K562 (cell line): Measurements from ENCODE around the gene IFT81. TPM values are rescaled to one million over a fixed set of nuclear protein-coding genes. Genes with fewer than 3 reads are reported as not detected.
A peak's percentile ranks its signal among the peaks of the same experiment; 100 is the strongest.

Experiments
- ATF7 ChIP-seq: fragments of 450-650 bp; IDR thresholded peaks from 2 replicates; pipeline ENCODE4 v1.7.1; 2014; ENCODE audit warnings: mild to moderate bottlenecking, moderate library complexity
- CC2D1A ChIP-seq: fragments of 450-650 bp; IDR thresholded peaks from 2 replicates; pipeline ENCODE4 v1.6.1; 2017; ENCODE audit warnings: mild to moderate bottlenecking
- CTBP1 ChIP-seq: fragments of 450-650 bp; IDR thresholded peaks from 2 replicates; pipeline ENCODE4 v1.6.1; 2016; ENCODE audit warnings: borderline replicate concordance
- E2F5 ChIP-seq: sonication (generic); formaldehyde crosslinking; IDR thresholded peaks from 2 replicates; pipeline ENCODE4 v1.8.0; 2022; ENCODE audit warnings: mild to moderate bottlenecking, missing genetic modification reagents
- HDAC1 ChIP-seq, 2 experiments: fragments of 450-650 bp; IDR thresholded peaks; 2 replicates each; pipeline ENCODE4 v1.6.1; 2016 to 2017; ENCODE audit warnings: inconsistent platforms in 1 of 2, mild to moderate bottlenecking in 1 of 2, moderate library complexity in 1 of 2
- ZBTB40 ChIP-seq, 2 experiments: fragments of 450-650 bp in 1 of 2; sonication (generic) in 1 of 2; formaldehyde crosslinking in 1 of 2; IDR thresholded peaks; 2 replicates each; pipeline versions ENCODE4 v1.7.1 to v1.9.0; 2016 to 2022; ENCODE audit warnings: inconsistent platforms in 1 of 2, mild to moderate bottlenecking in 1 of 2, missing genetic modification reagents in 1 of 2
- polyA plus RNA-seq, 8 experiments: library from polyadenylated mRNA; depleted of rRNA in 4 of 8; stranded (reverse) in 5 of 8; unstranded in 3 of 8; fragments of >200 nt; fragmentation: Nextera tagmentation in 2 of 8; fragmentation: Illumina TruSeq in 1 of 8; extraction: Ambion mirVana in 2 of 8; extraction: Trizol in 1 of 8; gene quantifications; 2 replicates each; pipeline versions ENCODE4 v1.2.1 to v1.2.3, GENCODE V29; 2011 to 2014; ENCODE audit warnings: inconsistent platforms in 1 of 8, missing spikeins in 1 of 8
- total RNA-seq, 7 experiments: library from RNA; depleted of rRNA in 6 of 7; stranded (reverse); fragments of >200 nt in 6 of 7; fragmentation: Illumina TruSeq in 2 of 7; extraction: Trizol in 2 of 7; gene quantifications; 2 replicates each; pipeline versions ENCODE4 v1.2.1 to v1.2.3, GENCODE V29; 2011 to 2021; ENCODE audit warnings: low replicate concordance in 1 of 7

Gene IFT81
- total and polyA plus RNA-seq, 9 of the 15 experiments (the other 6 are each of a cell fraction or from before 2014, with no cell fraction given): 2.8 to 11.9 (median 7.9) TPM

GRCh38 chr12:110117956-110118685 is 6.0 kb upstream of the IFT81 start (continued):
- TF ChIP-seq CTBP1 (peak; percentile 91), CC2D1A (peak; percentile 98), E2F5 (CRISPR knock-in tag) (no peak), ZBTB40 (IDR thresholded peaks at IDR 0.05) (peak; percentile 54; the same call in 1 of the 2 replicates), ZBTB40 (CRISPR knock-in tag; IDR thresholded peaks at IDR 0.05) (no peak), ATF7 (peak; percentile 29; the same call in 1 of the 2 replicates), HDAC1 (IDR thresholded peaks at IDR 0.05) (0 out of 4 replicates have a peak, but pooled peaks of 1 of the 2 experiments have one; percentile 40)
- TF ChIP-seq, all 486 proteins: peak for 36
